Measurements from ENCODE around the gene PRAME. TPM values are rescaled to one million over a fixed set of nuclear protein-coding genes. Genes with fewer than 3 reads are reported as not detected.
"Not testable (repeated sequence)": the region's sequence is repeated elsewhere in the genome, so short reads cannot be mapped to it uniquely, and the experiment has no call there.

Gene PRAME
- total RNA-seq, 1 donor = 0.36 TPM

GRCh38 chr22:22587577-22588188 lies 28.6 kb upstream of the PRAME start:
- H3K27me3 ChIP-seq (ENCODE audit: insufficient read depth, low read length) = peaks cover 16% of the 10 kb centered on the region
- no peak for TF ChIP-seq CTCF (IDR thresholded peaks at IDR 0.05; ENCODE audit: extremely low read depth, low read depth, low read length)
- H3K4me2 ChIP-seq (ENCODE audit: insufficient read depth, low read length) = no peak overlapping the region
- no peaks in the 10 kb centered on the region for H3K79me2 ChIP-seq (ENCODE audit: insufficient read depth, low read length)
- H3K36me3 ChIP-seq (ENCODE audit: insufficient read depth, low read length) = no peaks in the 10 kb centered on the region
- H3K27ac ChIP-seq (ENCODE audit: low read depth, low read length) = no peak overlapping the region
- no peaks in the 10 kb centered on the region for H3K9me3 ChIP-seq (ENCODE audit: low read depth, low read length)
- no peaks in the 10 kb centered on the region for H4K20me1 ChIP-seq (ENCODE audit: insufficient read depth, low read length)
- DNase-seq (ENCODE audit: insufficient read length, low spot score, missing footprints) = peak; percentile 41
- no peaks in the 10 kb centered on the region for H3K4me1 ChIP-seq (ENCODE audit: insufficient read depth, low read length)
- no peak overlapping the region for H3K4me3 ChIP-seq (ENCODE audit: insufficient read depth, low read length)
- no peak overlapping the region for H2AFZ ChIP-seq (ENCODE audit: low read length)

- no peaks in the 10 kb centered on the region for H4K20me1 ChIP-seq (ENCODE audit: insufficient read depth, low read length)
- peaks cover 13% of the 10 kb centered on the region for H3K27me3 ChIP-seq (ENCODE audit: insufficient read depth, low read length)
- H3K4me1 ChIP-seq (ENCODE audit: insufficient read depth, low read length) = no peaks in the 10 kb centered on the region
- no peak overlapping the region for H3K27ac ChIP-seq (ENCODE audit: low read depth, low read length)
- no peak for TF ChIP-seq CTCF (IDR thresholded peaks at IDR 0.05; ENCODE audit: extremely low read depth, low read depth, low read length)
- H3K36me3 ChIP-seq (ENCODE audit: insufficient read depth, low read length) = no peaks in the 10 kb centered on the region
- H3K4me2 ChIP-seq (ENCODE audit: insufficient read depth, low read length) = no peak overlapping the region
- H2AFZ ChIP-seq (ENCODE audit: low read length) = no peak overlapping the region
- H3K79me2 ChIP-seq (ENCODE audit: insufficient read depth, low read length) = no peaks in the 10 kb centered on the region
- no peak overlapping the region for H3K4me3 ChIP-seq (ENCODE audit: insufficient read depth, low read length)
- H3K9me3 ChIP-seq (ENCODE audit: low read depth, low read length) = no peaks in the 10 kb centered on the region
- peak; percentile 43 for DNase-seq (ENCODE audit: insufficient read length, low spot score, missing footprints)
Measured at GRCh38 chr22:22584722-22585121, 25.7 kb upstream of the PRAME start.

GRCh38 chr22:22583030-22583429 lies 24.0 kb upstream of the PRAME start:
- H3K27me3 ChIP-seq (ENCODE audit: insufficient read depth, low read length) = peaks cover 13% of the 10 kb centered on the region
- no peak overlapping the region for H2AFZ ChIP-seq (ENCODE audit: low read length)
- H3K4me3 ChIP-seq (ENCODE audit: insufficient read depth, low read length) = no peak overlapping the region
- H3K36me3 ChIP-seq (ENCODE audit: insufficient read depth, low read length) = no peaks in the 10 kb centered on the region
- TF ChIP-seq CTCF (IDR thresholded peaks at IDR 0.05; ENCODE audit: extremely low read depth, low read depth, low read length) = no peak
- no peaks in the 10 kb centered on the region for H3K79me2 ChIP-seq (ENCODE audit: insufficient read depth, low read length)
- H3K9me3 ChIP-seq (ENCODE audit: low read depth, low read length) = no peaks in the 10 kb centered on the region
- no peak for DNase-seq (ENCODE audit: insufficient read length, low spot score, missing footprints)
- H3K4me2 ChIP-seq (ENCODE audit: insufficient read depth, low read length) = no peak overlapping the region
- no peaks in the 10 kb centered on the region for H4K20me1 ChIP-seq (ENCODE audit: insufficient read depth, low read length)
- peaks cover 7% of the 10 kb centered on the region for H3K4me1 ChIP-seq (ENCODE audit: insufficient read depth, low read length)
- no peak overlapping the region for H3K27ac ChIP-seq (ENCODE audit: low read depth, low read length)

GRCh38 chr22:22581524-22581923 lies 22.5 kb upstream of the PRAME start:
- not testable (repeated sequence) for H2AFZ ChIP-seq (ENCODE audit: low read length)

More at GRCh38 chr22:22581524-22581923, 22.5 kb upstream of the PRAME start:
- H3K27me3 ChIP-seq (ENCODE audit: insufficient read depth, low read length) = peaks cover 13% of the 10 kb centered on the region
- not testable (repeated sequence) for H3K4me1 ChIP-seq (ENCODE audit: insufficient read depth, low read length); H3K27ac ChIP-seq (ENCODE audit: low read depth, low read length); H3K36me3 ChIP-seq (ENCODE audit: insufficient read depth, low read length); H3K4me2 ChIP-seq (ENCODE audit: insufficient read depth, low read length); H3K79me2 ChIP-seq (ENCODE audit: insufficient read depth, low read length); H3K4me3 ChIP-seq (ENCODE audit: insufficient read depth, low read length); H3K9me3 ChIP-seq (ENCODE audit: low read depth, low read length); H4K20me1 ChIP-seq (ENCODE audit: insufficient read depth, low read length); DNase-seq (ENCODE audit: insufficient read length, low spot score, missing footprints)
